ENCODE results near the gene MEAK7. TPM values are rescaled to one million over a fixed set of nuclear protein-coding genes. Genes with fewer than 3 reads are reported as not detected.

MEAK7 gene
- total and polyA plus RNA-seq, 7 donors: 4.2 to 13.7 (median 11.8) TPM

GRCh38 chr16:84496991-84497390 lies 7.5 kb downstream of the MEAK7 start:
- Histone ChIP-seq H3K4me3 (no peak overlapping the region), H3K27ac (no peak overlapping the region), H3K27me3 (no peaks in the 10 kb centered on the region), H3K9me3 (peaks cover 0 to 2% (median 0%) of the 10 kb centered on the region in 4 donors), H3K4me1 (no peaks in the 10 kb centered on the region), H3K36me3 (peaks cover 12 to 71% (median 27%) of the 10 kb centered on the region in 4 donors)
- DNase-seq: no peak
- 97% methylated on average over 3 of the region's 3 CpGs for WGBS, 2 donors
- TF ChIP-seq POLR2AphosphoS5 (IDR thresholded peaks at IDR 0.05) (no peak), EP300 (IDR thresholded peaks at IDR 0.05) (no peak), POLR2A (IDR thresholded peaks at IDR 0.05) (no peak)
- TF ChIP-seq, protein P1, sequence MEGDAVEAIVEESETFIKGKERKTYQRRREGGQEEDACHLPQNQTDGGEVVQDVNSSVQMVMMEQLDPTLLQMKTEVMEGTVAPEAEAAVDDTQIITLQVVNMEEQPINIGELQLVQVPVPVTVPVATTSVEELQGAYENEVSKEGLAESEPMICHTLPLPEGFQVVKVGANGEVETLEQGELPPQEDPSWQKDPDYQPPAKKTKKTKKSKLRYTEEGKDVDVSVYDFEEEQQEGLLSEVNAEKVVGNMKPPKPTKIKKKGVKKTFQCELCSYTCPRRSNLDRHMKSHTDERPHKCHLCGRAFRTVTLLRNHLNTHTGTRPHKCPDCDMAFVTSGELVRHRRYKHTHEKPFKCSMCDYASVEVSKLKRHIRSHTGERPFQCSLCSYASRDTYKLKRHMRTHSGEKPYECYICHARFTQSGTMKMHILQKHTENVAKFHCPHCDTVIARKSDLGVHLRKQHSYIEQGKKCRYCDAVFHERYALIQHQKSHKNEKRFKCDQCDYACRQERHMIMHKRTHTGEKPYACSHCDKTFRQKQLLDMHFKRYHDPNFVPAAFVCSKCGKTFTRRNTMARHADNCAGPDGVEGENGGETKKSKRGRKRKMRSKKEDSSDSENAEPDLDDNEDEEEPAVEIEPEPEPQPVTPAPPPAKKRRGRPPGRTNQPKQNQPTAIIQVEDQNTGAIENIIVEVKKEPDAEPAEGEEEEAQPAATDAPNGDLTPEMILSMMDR (IDR thresholded peaks at IDR 0.05): no peak
- intact Hi-C loops (cut with DNase I): no loop called here

DNA sequence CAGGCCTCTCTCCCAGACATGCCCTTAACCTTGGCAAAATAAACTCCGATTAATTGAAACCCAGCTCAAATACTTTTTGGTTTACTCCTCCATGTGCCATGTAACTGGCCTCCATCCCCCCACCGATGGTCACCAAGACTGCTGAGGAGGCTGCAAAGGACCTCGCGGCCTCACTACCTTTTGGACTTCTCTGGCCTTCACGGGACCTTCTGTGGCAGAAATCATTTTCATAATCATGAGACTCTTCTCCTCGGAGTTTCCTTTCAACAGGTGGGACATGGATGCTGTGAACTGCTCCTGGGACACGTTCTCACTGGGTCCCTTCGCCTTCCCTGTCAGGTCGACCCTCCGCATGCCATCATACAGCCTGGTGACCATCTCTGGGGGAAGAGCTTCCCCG lies 9.0 kb downstream of the MEAK7 start:
- no peak overlapping the region for H3K4me3 ChIP-seq
- no peaks in the 10 kb centered on the region for H3K4me1 ChIP-seq
- no peak for TF ChIP-seq POLR2A (IDR thresholded peaks at IDR 0.05)
- TF ChIP-seq EP300 (IDR thresholded peaks at IDR 0.05): no peak
- TF ChIP-seq, protein P1 (IDR thresholded peaks at IDR 0.05): no peak
- TF ChIP-seq POLR2AphosphoS5 (IDR thresholded peaks at IDR 0.05): no peak
- no peaks in the 10 kb centered on the region for H3K27me3 ChIP-seq
- no peak for DNase-seq
- H3K9me3 ChIP-seq: peaks cover 0 to 2% (median 0%) of the 10 kb centered on the region in 4 donors
- intact Hi-C loops (cut with DNase I): no loop called here
- peaks cover 12 to 70% (median 27%) of the 10 kb centered on the region in 4 donors for H3K36me3 ChIP-seq
- no peak overlapping the region for H3K27ac ChIP-seq
- WGBS, 2 donors: 96 to 97% methylated on average over 11 of the region's 11 CpGs

DNA sequence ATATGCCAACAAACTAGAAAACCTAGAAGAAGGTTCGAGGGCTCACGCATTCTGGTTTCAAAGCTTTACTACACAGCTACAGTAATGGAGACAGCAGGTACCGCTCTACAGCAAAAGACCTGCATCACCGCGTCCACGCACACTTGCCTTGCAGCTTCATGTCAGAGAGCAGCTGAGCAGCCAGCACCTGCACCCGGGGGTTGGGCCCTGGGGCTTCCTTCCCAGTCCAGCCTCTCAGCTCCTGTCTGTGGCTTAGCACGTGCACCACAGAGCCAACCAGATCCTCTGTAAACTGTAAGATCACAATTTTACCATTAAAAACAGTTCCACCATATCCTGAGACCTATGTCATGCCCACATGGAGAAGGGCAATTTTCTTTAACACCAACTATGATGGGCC lies 15.3 kb downstream of the MEAK7 start:
- Histone ChIP-seq H3K4me1 (peaks cover 0 to 4% (median 0%) of the 10 kb centered on the region in 4 donors), H3K9me3 (peaks cover 0 to 2% (median 0%) of the 10 kb centered on the region in 4 donors), H3K36me3 (peaks cover 11 to 57% (median 19%) of the 10 kb centered on the region in 4 donors), H3K4me3 (no peak overlapping the region), H3K27me3 (no peaks in the 10 kb centered on the region), H3K27ac (no peak overlapping the region)
- no peak for DNase-seq
- WGBS, 2 donors: 81 to 87% methylated on average over 8 of the region's 8 CpGs
- no peak for TF ChIP-seq POLR2A (IDR thresholded peaks at IDR 0.05)
- intact Hi-C loops (cut with DNase I): loop anchor here (10.0 kb wide), 3 partner anchors 304 to 534 kb away; partner anchors contain the start of genes OSGIN1 and TAF1C

DNA sequence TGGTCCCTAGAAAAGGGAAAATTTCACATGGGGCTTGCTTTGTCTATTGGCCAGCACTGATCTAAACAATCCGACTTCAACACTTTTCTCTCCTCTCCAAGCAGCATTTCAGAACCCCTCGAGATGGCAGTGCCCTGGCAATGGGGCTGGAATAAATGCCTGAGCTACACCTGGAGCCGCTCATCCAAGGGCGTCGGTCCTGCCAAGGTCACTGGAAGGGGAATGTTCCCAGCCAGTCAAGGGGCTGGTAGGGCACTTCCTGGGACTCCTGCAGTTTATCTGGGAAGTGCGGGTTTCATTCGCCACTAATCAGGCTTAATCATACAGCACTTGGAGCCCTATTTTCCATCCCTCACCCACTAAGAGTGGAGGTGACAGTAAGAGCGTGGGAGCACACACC lies 17.1 kb downstream of the MEAK7 start:
- TF ChIP-seq, protein P1 (IDR thresholded peaks at IDR 0.05): no peak
- TF ChIP-seq POLR2AphosphoS5 (IDR thresholded peaks at IDR 0.05): no peak
- TF ChIP-seq EP300 (IDR thresholded peaks at IDR 0.05): no peak
- no peak for TF ChIP-seq POLR2A (IDR thresholded peaks at IDR 0.05)
- Histone ChIP-seq H3K4me3 (no peak overlapping the region), H3K36me3 (peaks cover 11 to 56% (median 23%) of the 10 kb centered on the region in 4 donors), H3K9me3 (no peaks in the 10 kb centered on the region), H3K27ac (no peak overlapping the region), H3K4me1 (peaks cover 0 to 4% (median 0%) of the 10 kb centered on the region in 4 donors), H3K27me3 (no peaks in the 10 kb centered on the region)
- 68 to 86% methylated on average over 8 of the region's 8 CpGs for WGBS, 2 donors
- intact Hi-C loops (cut with DNase I): loop anchor here (10.0 kb wide), 3 partner anchors 303 to 533 kb away; partner anchors contain the start of genes OSGIN1 and TAF1C
- DNase-seq: no peak

- Histone ChIP-seq H3K9me3 (no peaks in the 10 kb centered on the region), H3K4me3 (no peak overlapping the region), H3K27ac (no peak overlapping the region), H3K27me3 (no peaks in the 10 kb centered on the region), H3K36me3 (peaks cover 11 to 59% (median 27%) of the 10 kb centered on the region in 4 donors), H3K4me1 (peaks cover 0 to 4% (median 0%) of the 10 kb centered on the region in 4 donors)
- TF ChIP-seq EP300 (IDR thresholded peaks at IDR 0.05) (no peak), POLR2AphosphoS5 (IDR thresholded peaks at IDR 0.05) (no peak), POLR2A (IDR thresholded peaks at IDR 0.05) (no peak)
- TF ChIP-seq, protein P1 (IDR thresholded peaks at IDR 0.05): no peak
- 95% methylated on average over 17 of the region's 17 CpGs for WGBS, 2 donors
- intact Hi-C loops (cut with DNase I): loop anchor here (10.0 kb wide), 3 partner anchors 302 to 532 kb away; partner anchors contain the start of genes OSGIN1 and TAF1C
- no peak for DNase-seq
Observed at GRCh38 chr16:84486551-84487235, 17.8 kb downstream of the MEAK7 start.

Measured in sigmoid colon (tissue), 7 donors.